T1000 (cell line): ENCODE measurements around the gene DISC1.
"Not testable (repeated sequence)": the region's sequence is repeated elsewhere in the genome, so short reads cannot be mapped to it uniquely, and the experiment has no call there.

Experiments used
- DNase-seq: peaks from one replicate; lab custom pipeline; 2025; ENCODE audit warnings: mixed read lengths; lab: John Stamatoyannopoulos, UW

DISC1 gene

DNA sequence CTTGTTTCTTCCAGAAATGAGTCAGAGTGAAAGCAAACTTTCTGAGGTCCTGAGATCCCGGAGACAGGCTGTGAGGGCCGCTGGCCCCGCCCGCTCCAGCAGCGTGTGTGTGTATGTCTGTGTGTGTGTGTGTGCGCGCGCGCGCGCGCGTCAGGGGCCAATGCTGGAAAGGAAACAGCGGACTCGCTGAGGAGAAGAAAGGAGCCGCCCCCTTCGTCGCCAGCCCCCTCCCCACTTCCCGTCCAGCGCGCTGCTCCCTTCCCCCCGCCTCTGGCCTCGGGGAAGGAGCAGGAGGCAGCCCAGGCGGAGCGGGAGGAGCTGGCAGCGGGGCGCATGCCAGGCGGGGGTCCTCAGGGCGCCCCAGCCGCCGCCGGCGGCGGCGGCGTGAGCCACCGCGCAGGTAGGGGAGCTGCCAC, at the start of gene DISC1:
Gene DISC1, plus strand, starts transcription at position 256 of the 416 bp plus-strand sequence. Its CDS starts 78 bp downstream, at position 334.
- DNase-seq = peak; percentile 83

DNA sequence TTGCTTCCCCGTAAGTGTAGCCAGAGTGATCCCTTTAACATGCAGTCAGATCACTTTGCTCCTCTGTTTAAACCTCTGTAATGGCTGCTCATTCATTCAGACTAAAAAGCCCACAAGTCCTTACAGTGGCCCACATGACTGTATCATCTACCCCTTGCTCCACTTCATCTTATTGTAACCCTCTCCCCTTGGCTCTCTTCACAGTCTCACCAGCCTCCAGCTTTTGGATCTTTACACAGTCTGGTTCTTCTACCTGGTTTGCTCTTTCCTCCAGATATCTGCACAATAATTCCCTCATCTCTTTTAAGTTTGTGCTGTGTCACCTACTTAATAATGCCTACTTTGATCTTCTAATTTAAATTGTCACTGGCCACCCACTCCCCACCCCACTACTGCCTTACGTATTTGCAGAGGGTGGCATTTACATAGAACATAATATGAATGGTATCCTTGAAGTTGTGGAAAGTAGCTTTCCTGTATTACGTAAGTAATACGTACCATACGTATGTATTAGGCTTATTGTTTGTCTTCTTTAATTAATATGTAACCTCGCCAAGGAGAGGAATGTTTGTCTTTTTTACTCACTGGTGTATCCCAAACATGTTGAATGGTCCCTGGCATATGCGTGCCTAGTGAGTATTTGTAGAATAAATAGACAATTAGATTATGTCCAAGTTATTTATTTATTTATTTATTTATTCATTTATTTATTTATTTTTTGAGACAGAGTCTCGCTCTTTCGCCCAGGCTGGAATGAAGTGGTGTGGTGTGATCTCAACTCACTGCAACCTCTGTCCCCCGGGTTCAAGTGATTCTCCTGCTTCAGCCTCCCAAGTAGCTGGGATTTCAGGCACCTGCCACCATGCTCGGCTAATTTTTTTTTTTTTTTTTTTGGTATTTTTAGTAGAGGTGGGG, 49.5 kb upstream of the DISC1 start:
- DNase-seq = no peak

- DNase-seq = no peak
These were observed 45.7 kb upstream of the DISC1 start for GRCh38 chr1:231580874-231581273.

GRCh38 chr1:231581859-231582258, 44.7 kb upstream of the DISC1 start:
- no peak for DNase-seq

- DNase-seq = no peak
These were observed 43.2 kb upstream of the DISC1 start for GRCh38 chr1:231583376-231583775.

GRCh38 chr1:231584117-231584516, 42.5 kb upstream of the DISC1 start:
- DNase-seq = no peak

DNA sequence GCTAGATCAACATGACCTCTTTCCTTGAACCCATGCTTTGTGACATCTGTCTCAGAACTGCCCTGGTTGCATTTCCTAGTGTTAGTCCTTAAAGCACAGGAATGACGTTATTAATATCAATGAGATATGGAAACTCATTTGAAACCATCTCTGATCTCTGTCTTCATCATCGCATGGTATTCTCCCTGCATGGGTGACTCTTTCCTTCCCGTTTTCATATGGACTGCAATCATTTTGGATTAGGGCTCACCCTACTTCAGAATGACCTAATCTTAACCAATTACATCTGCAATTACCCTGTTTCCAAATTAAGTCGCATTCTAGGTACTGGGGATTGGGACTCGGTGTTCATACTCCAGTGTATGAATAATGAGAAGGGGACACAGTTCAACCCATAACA, 41.7 kb upstream of the DISC1 start:
- DNase-seq = no peak

GRCh38 chr1:231590453-231591198, 36.0 kb upstream of the DISC1 start:
- peak; percentile 8 for DNase-seq

DNA sequence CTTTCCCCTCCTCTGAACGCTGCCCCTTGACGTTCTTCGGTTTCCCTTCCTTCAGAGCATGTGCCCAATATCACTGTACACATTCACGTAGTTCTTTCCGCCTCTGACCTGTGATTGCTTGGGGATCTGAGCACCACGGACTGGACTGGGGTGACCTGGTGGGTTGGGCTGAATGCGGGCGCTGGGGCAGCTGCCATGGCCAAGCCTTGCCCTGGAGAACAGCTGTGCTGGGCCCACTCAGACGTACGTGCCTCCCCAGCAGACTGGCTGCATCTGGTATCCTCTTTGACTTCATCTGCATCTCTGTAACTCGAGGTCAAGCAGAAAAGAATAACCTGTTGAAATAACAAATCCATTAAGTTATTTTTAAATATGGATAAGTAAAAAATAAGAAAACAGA, 35.1 kb upstream of the DISC1 start:
- DNase-seq = no peak

- DNase-seq = no peak
These were observed 33.8 kb upstream of the DISC1 start for GRCh38 chr1:231592809-231593208.

DNA sequence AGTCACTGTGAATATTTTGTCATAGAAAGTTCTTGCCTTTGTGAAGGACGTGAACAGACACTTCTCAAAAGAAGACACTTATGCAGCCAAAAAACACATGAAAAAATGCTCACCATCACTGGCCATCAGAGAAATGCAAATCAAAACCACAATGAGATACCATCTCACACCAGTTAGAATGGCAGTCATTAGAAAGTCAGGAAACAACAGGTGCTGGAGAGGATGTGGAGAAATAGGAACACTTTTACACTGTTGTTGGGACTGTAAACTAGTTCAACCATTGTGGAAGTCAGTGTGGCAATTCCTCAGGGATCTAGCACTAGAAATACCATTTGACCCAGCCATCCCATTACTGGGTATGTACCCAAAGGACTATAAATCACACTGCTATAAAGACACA, 33.3 kb upstream of the DISC1 start:
- DNase-seq = not testable (repeated sequence)

DNA sequence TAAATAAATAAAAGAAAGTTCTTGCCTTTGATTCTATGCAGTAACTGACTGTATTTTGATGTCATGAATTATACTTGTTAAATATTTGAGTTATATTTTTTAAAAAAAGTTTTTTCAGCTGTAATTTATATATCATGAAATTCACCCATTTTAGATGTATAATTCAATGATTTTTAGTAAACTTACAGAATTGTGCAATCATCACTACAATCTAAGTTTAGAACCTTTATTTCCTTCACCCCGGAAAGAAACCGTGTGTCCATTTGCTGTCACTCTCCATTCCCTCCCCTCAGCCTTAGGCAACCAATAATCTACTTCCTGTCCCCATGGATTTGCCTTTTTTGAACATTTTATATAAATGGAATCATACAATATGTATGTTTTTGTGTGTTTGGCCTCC, 32.5 kb upstream of the DISC1 start:
- DNase-seq = no peak

DNA sequence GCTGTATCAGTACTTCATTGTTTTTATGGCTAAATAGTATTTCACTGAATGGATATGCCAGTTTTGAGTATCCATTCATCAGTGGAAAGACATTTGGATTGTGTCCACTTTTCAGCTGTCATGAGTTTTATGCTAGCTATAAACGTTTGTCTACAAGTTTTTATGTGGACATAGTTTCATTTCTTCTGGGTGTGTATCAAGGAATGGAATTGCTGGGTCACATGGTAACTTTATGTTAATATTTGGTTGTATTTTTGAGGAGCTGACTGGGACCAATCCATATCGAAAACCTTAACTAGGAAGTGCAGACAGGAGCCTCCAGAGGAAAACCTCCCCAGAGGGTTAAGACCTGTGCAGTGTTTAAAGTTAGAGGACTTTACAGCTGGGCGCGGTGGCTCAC, 31.8 kb upstream of the DISC1 start:
- DNase-seq = no peak

GRCh38 chr1:231596337-231596791, 30.2 kb upstream of the DISC1 start:
- no peak for DNase-seq

GRCh38 chr1:231597971-231598370, 28.6 kb upstream of the DISC1 start:
- no peak for DNase-seq

DNA sequence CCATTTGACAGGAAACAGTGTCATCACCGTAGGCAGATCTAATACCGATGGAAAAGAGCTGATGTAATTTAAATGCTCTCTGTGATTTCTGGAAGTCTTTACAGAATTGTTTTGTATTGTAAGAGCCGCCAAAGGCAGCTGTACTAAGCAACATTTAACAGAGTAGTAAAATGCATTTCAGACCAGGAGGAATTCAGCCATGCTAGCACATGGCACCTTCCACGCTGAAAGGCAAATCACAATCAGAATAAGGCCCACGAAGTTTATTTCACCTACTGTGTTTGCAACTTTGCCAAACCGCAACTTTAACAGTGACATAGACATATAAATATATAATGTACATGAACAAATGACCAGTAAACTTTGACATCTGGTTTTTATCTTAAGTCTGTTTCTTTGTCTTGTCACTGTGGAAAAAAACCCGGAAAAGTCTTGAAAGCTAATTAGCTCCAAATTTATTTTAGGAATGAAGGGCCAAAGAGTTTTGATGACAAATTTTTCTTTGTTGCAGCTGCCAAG, 26.1 kb upstream of the DISC1 start:
- DNase-seq = no peak

GRCh38 chr1:231601824-231602672, 24.5 kb upstream of the DISC1 start:
- DNase-seq = no peak

GRCh38 chr1:231602673-231602984, 24.0 kb upstream of the DISC1 start:
- no peak for DNase-seq

GRCh38 chr1:231603598-231604275, 22.9 kb upstream of the DISC1 start:
- DNase-seq = peak; percentile 18

DNA sequence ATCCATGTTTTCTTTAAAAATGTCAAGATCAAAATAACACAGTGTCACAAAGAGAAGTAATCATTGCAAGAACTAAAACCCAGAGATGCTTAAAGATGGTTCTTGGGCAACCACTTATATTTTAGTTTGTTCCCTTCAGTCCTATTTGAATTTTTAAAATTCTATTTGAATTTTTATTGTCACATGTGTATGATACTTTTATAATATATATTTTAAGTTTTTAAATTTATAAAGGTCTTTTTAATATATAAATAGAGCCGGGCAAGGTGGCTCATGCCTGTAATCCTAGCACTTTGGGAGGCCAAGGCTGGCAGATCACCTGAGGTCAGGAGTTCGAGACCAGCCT, 22.3 kb upstream of the DISC1 start:
- DNase-seq = no peak
